Thyroid gland (tissue), 4 donors: ENCODE results near the gene RUVBL1.

Experiments used
- POLR2A ChIP-seq, 2 donors: fragments of 450-650 bp; IDR thresholded peaks; one replicate each; pipeline ENCODE4 v1.6.1; 2017; ENCODE audit warnings: antibody characterized with exemption in 2 of 2, mild to moderate bottlenecking in 2 of 2, moderate library complexity in 1 of 2
- TF ChIP-seq, protein P1 (sequence below), 6 experiments: fragments of 200-600 bp in 3 of 6; fragments of 450-650 bp in 3 of 6; sonication (generic) in 3 of 6; IDR thresholded peaks; one replicate each; pipeline ENCODE4 v1.5.1; 2016 to 2019; ENCODE audit warnings: antibody characterized with exemption in 6 of 6, mild to moderate bottlenecking in 2 of 6, inconsistent platforms in 1 of 6, moderate library complexity in 1 of 6

- TF ChIP-seq, protein P1, sequence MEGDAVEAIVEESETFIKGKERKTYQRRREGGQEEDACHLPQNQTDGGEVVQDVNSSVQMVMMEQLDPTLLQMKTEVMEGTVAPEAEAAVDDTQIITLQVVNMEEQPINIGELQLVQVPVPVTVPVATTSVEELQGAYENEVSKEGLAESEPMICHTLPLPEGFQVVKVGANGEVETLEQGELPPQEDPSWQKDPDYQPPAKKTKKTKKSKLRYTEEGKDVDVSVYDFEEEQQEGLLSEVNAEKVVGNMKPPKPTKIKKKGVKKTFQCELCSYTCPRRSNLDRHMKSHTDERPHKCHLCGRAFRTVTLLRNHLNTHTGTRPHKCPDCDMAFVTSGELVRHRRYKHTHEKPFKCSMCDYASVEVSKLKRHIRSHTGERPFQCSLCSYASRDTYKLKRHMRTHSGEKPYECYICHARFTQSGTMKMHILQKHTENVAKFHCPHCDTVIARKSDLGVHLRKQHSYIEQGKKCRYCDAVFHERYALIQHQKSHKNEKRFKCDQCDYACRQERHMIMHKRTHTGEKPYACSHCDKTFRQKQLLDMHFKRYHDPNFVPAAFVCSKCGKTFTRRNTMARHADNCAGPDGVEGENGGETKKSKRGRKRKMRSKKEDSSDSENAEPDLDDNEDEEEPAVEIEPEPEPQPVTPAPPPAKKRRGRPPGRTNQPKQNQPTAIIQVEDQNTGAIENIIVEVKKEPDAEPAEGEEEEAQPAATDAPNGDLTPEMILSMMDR (IDR thresholded peaks at IDR 0.05): no peak
- TF ChIP-seq POLR2A (IDR thresholded peaks at IDR 0.05): no peak
These were observed 41.1 kb downstream of the RUVBL1 start for GRCh38 chr3:128082546-128082945.
